Astrocyte of the spinal cord (primary cell): ENCODE results near the gene SMC4.

ENCODE experiments used
- DNase-seq: peaks from one replicate; pipeline ENCODE4 v3.0.0; 2011; ENCODE audit warnings: low read depth, low spot score
- H3K4me3 ChIP-seq: 2 replicates; pipeline ENCODE4 v1.5.1; 2011; ENCODE audit warnings: low read depth, mild to moderate bottlenecking, low read length, moderate library complexity
- in situ Hi-C: cut with HindIII; loops from 2 replicates; pipeline ENCODE4 v1.10.0; 2017; ENCODE audit warnings: low sequenced_read_pairs
- TF ChIP-seq, protein P1 (sequence below): IDR thresholded peaks from 2 replicates; pipeline ENCODE4 v1.5.1; 2012; ENCODE audit warnings: low read depth, mild to moderate bottlenecking, low read length, inconsistent platforms

SMC4 gene

GRCh38 chr3:160370987-160371857 lies 28.2 kb upstream of the SMC4 start:
- TF ChIP-seq, protein P1, sequence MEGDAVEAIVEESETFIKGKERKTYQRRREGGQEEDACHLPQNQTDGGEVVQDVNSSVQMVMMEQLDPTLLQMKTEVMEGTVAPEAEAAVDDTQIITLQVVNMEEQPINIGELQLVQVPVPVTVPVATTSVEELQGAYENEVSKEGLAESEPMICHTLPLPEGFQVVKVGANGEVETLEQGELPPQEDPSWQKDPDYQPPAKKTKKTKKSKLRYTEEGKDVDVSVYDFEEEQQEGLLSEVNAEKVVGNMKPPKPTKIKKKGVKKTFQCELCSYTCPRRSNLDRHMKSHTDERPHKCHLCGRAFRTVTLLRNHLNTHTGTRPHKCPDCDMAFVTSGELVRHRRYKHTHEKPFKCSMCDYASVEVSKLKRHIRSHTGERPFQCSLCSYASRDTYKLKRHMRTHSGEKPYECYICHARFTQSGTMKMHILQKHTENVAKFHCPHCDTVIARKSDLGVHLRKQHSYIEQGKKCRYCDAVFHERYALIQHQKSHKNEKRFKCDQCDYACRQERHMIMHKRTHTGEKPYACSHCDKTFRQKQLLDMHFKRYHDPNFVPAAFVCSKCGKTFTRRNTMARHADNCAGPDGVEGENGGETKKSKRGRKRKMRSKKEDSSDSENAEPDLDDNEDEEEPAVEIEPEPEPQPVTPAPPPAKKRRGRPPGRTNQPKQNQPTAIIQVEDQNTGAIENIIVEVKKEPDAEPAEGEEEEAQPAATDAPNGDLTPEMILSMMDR, result no peak
- in situ Hi-C loops, result no loop called here
- no peak overlapping the region for H3K4me3 ChIP-seq
- DNase-seq, result no peak

- in situ Hi-C loops, result no loop called here
- DNase-seq, result peak; percentile 36
- TF ChIP-seq, protein P1, result no peak
Observed at GRCh38 chr3:160372780-160373179, 26.7 kb upstream of the SMC4 start.

GRCh38 chr3:160373655-160374054 lies 25.8 kb upstream of the SMC4 start:
- no peak overlapping the region for H3K4me3 ChIP-seq
- no peak for DNase-seq
- TF ChIP-seq, protein P1, result no peak
- in situ Hi-C loops, result no loop called here

More at GRCh38 chr3:160372780-160373179, 26.7 kb upstream of the SMC4 start:
- no peak overlapping the region for H3K4me3 ChIP-seq

GRCh38 chr3:160374472-160374871 lies 25.0 kb upstream of the SMC4 start:
- TF ChIP-seq, protein P1, result no peak
- in situ Hi-C loops, result no loop called here
- no peak for DNase-seq
- H3K4me3 ChIP-seq, result no peak overlapping the region

DNA sequence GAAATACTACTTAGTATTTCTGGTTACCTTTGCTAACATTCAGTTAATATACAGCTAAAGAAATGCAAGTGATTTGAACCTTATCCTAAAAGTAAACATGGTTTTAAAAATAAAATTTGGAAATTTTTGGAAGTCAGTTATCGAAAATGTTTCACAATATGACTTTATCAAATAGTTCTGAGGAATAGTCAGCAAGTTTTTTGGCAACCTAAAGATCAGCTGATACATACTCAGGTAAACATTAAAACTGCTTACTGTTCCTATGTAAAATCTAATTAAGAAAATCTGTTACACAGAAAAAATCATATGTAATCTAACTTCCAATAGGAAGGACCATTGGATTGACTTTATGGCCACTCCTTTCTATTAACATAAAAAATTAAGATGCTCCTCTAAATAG lies 24.5 kb upstream of the SMC4 start:
- in situ Hi-C loops, result no loop called here
- TF ChIP-seq, protein P1, result no peak
- no peak overlapping the region for H3K4me3 ChIP-seq
- no peak for DNase-seq

GRCh38 chr3:160376681-160377080 lies 22.8 kb upstream of the SMC4 start:
- TF ChIP-seq, protein P1, result no peak
- H3K4me3 ChIP-seq, result no peak overlapping the region
- no peak for DNase-seq
- in situ Hi-C loops, result no loop called here
